ENCODE data around the gene PTPN9. TPM values are rescaled to one million over a fixed set of nuclear protein-coding genes. Genes with fewer than 3 reads are reported as not detected.
"Not testable (repeated sequence)": the region's sequence is repeated elsewhere in the genome, so short reads cannot be mapped to it uniquely, and the experiment has no call there.

Gene PTPN9
- polyA plus RNA-seq, 1 donor (not counting 4 experiments of a cell fraction or from before 2014, with no cell fraction given) = 34.7 TPM

- H3K4me1 ChIP-seq (ENCODE audit: control insufficient read depth, extremely low read depth, insufficient read depth, low read length); H3K9me1 ChIP-seq (ENCODE audit: control insufficient read depth, extremely low read depth, insufficient read depth, low read length); H2AFZ ChIP-seq (ENCODE audit: control insufficient read depth, low read length); H3K27me3 ChIP-seq (ENCODE audit: control insufficient read depth, extremely low read depth, insufficient read depth, low read length); H3K4me2 ChIP-seq (ENCODE audit: control insufficient read depth, extremely low read depth, insufficient read depth, low read depth, low read length); dilution Hi-C loops (cut with MboI; ENCODE audit: extremely low pct_ligation_motif_present, low sequenced_read_pairs); FAIRE-seq; H3K36me3 ChIP-seq (ENCODE audit: control insufficient read depth in 2 of 2, extremely low read depth in 1 of 2, insufficient read depth in 2 of 2, low read length in 2 of 2); H3K9ac ChIP-seq (ENCODE audit: control insufficient read depth, extremely low read depth, insufficient read depth, low read length); H3K9me3 ChIP-seq (ENCODE audit: control insufficient read depth, low read depth, low read length); H3K4me3 ChIP-seq (ENCODE audit: control insufficient read depth in 2 of 3, extremely low read depth in 1 of 3, insufficient read depth in 2 of 3, low read depth in 1 of 3, low read length in 3 of 3); H3K27ac ChIP-seq (ENCODE audit: control insufficient read depth, insufficient read depth, low read length); DNase-seq (ENCODE audit: low read depth, low spot score); H4K20me1 ChIP-seq (ENCODE audit: control insufficient read depth, extremely low read depth, insufficient read depth, low read length): not testable (repeated sequence)
- peaks cover 32% of the 10 kb centered on the region for H3K79me2 ChIP-seq (ENCODE audit: control insufficient read depth, insufficient read depth, low read length)
Measured at GRCh38 chr15:75558955-75559354, 20.2 kb downstream of the PTPN9 start.

DNA sequence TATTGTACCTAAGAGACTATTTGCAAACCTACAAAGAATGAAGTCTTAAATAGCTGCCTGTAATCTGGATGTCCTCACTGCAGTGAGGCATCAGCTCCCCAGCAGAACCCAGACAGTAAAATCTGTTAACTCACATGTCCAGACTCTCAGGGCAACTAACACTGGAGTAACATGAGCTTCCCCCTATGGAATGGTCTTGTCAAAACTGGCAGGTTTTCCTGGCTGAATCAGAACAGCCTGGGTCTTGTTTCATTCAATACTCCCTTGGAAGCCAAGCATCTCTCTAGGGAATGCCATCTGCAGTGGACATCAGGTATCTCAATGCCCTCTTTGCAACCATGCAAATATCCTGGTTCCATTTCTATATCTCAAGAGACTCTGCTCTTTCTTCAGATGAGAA, 24.4 kb downstream of the PTPN9 start:
- no peaks in the 10 kb centered on the region for H3K36me3 ChIP-seq (ENCODE audit: control insufficient read depth in 2 of 2, extremely low read depth in 1 of 2, insufficient read depth in 2 of 2, low read length in 2 of 2)
- H3K4me3 ChIP-seq (ENCODE audit: control insufficient read depth in 2 of 3, extremely low read depth in 1 of 3, insufficient read depth in 2 of 3, low read depth in 1 of 3, low read length in 3 of 3) = no peak overlapping the region
- no peaks in the 10 kb centered on the region for H4K20me1 ChIP-seq (ENCODE audit: control insufficient read depth, extremely low read depth, insufficient read depth, low read length)
- no peaks in the 10 kb centered on the region for H3K9me3 ChIP-seq (ENCODE audit: control insufficient read depth, low read depth, low read length)
- H3K9ac ChIP-seq (ENCODE audit: control insufficient read depth, extremely low read depth, insufficient read depth, low read length) = no peak overlapping the region
- DNase-seq (ENCODE audit: low read depth, low spot score) (no peak), FAIRE-seq (no peak)
- H3K4me1 ChIP-seq (ENCODE audit: control insufficient read depth, extremely low read depth, insufficient read depth, low read length) = no peaks in the 10 kb centered on the region
- H3K27me3 ChIP-seq (ENCODE audit: control insufficient read depth, extremely low read depth, insufficient read depth, low read length) = no peaks in the 10 kb centered on the region
- H3K27ac ChIP-seq (ENCODE audit: control insufficient read depth, insufficient read depth, low read length) = no peak overlapping the region
- no peaks in the 10 kb centered on the region for H3K9me1 ChIP-seq (ENCODE audit: control insufficient read depth, extremely low read depth, insufficient read depth, low read length)
- H2AFZ ChIP-seq (ENCODE audit: control insufficient read depth, low read length) = no peak overlapping the region
- dilution Hi-C loops (cut with MboI; ENCODE audit: extremely low pct_ligation_motif_present, low sequenced_read_pairs) = no loop called here
- peaks cover 37% of the 10 kb centered on the region for H3K79me2 ChIP-seq (ENCODE audit: control insufficient read depth, insufficient read depth, low read length)
- H3K4me2 ChIP-seq (ENCODE audit: control insufficient read depth, extremely low read depth, insufficient read depth, low read depth, low read length) = no peak overlapping the region
- no peak for TF ChIP-seq EZH2 (IDR thresholded peaks at IDR 0.05; ENCODE audit: low read length)
- TF ChIP-seq, protein P1, sequence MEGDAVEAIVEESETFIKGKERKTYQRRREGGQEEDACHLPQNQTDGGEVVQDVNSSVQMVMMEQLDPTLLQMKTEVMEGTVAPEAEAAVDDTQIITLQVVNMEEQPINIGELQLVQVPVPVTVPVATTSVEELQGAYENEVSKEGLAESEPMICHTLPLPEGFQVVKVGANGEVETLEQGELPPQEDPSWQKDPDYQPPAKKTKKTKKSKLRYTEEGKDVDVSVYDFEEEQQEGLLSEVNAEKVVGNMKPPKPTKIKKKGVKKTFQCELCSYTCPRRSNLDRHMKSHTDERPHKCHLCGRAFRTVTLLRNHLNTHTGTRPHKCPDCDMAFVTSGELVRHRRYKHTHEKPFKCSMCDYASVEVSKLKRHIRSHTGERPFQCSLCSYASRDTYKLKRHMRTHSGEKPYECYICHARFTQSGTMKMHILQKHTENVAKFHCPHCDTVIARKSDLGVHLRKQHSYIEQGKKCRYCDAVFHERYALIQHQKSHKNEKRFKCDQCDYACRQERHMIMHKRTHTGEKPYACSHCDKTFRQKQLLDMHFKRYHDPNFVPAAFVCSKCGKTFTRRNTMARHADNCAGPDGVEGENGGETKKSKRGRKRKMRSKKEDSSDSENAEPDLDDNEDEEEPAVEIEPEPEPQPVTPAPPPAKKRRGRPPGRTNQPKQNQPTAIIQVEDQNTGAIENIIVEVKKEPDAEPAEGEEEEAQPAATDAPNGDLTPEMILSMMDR (optimal IDR thresholded peaks at IDR 0.05 in 1 of 3, IDR thresholded peaks at IDR 0.05 in 1 of 3, conservative IDR thresholded peaks at IDR 0.05 in 1 of 3; ENCODE audit: extremely low read depth in 1 of 3, insufficient read depth in 2 of 3, low read length in 3 of 3) = no peak

- Histone ChIP-seq H2AFZ (ENCODE audit: control insufficient read depth, low read length) (no peak overlapping the region), H3K9me3 (ENCODE audit: control insufficient read depth, low read depth, low read length) (no peaks in the 10 kb centered on the region), H3K9me1 (ENCODE audit: control insufficient read depth, extremely low read depth, insufficient read depth, low read length) (no peaks in the 10 kb centered on the region), H3K27ac (ENCODE audit: control insufficient read depth, insufficient read depth, low read length) (no peak overlapping the region), H3K4me2 (ENCODE audit: control insufficient read depth, extremely low read depth, insufficient read depth, low read depth, low read length) (no peak overlapping the region), H3K4me3 (ENCODE audit: control insufficient read depth in 2 of 3, extremely low read depth in 1 of 3, insufficient read depth in 2 of 3, low read depth in 1 of 3, low read length in 3 of 3) (no peak overlapping the region), H4K20me1 (ENCODE audit: control insufficient read depth, extremely low read depth, insufficient read depth, low read length) (no peaks in the 10 kb centered on the region), H3K27me3 (ENCODE audit: control insufficient read depth, extremely low read depth, insufficient read depth, low read length) (no peaks in the 10 kb centered on the region), H3K36me3 (ENCODE audit: control insufficient read depth in 2 of 2, extremely low read depth in 1 of 2, insufficient read depth in 2 of 2, low read length in 2 of 2) (no peaks in the 10 kb centered on the region), H3K79me2 (ENCODE audit: control insufficient read depth, insufficient read depth, low read length) (peaks cover 44% of the 10 kb centered on the region), H3K4me1 (ENCODE audit: control insufficient read depth, extremely low read depth, insufficient read depth, low read length) (no peaks in the 10 kb centered on the region), H3K9ac (ENCODE audit: control insufficient read depth, extremely low read depth, insufficient read depth, low read length) (no peak overlapping the region)
- DNase-seq (ENCODE audit: low read depth, low spot score) = no peak
- no peak for TF ChIP-seq EZH2 (IDR thresholded peaks at IDR 0.05; ENCODE audit: low read length)
- TF ChIP-seq, protein P1 (optimal IDR thresholded peaks at IDR 0.05 in 1 of 3, IDR thresholded peaks at IDR 0.05 in 1 of 3, conservative IDR thresholded peaks at IDR 0.05 in 1 of 3; ENCODE audit: extremely low read depth in 1 of 3, insufficient read depth in 2 of 3, low read length in 3 of 3) = no peak
- dilution Hi-C loops (cut with MboI; ENCODE audit: extremely low pct_ligation_motif_present, low sequenced_read_pairs) = no loop called here
- FAIRE-seq = no peak
Measured at GRCh38 chr15:75553659-75554058, 25.5 kb downstream of the PTPN9 start.

Measured in keratinocyte (primary cell).